ENCODE data around the gene ELOA2.

DNA sequence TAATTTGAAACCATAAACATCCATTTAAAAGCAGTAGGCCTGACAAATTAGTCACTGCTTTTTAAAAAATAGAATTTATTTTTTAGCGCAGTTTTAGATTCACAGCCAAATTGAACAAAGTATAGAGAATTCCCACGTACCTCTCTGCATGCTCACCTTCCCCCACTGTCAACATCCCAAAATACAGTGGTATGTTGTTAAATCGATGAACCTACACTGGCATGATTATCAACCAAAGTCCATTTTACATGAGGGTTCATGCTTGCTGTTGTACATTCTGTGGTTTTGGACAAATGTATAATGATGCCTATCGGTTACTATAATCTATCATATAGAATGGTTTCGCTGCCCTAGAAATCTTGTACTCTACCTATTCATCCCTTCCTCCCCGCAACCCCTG, 5.6 kb upstream of the ELOA2 start:
- TF ChIP-seq CTCF (IDR thresholded peaks at IDR 0.05) (no peak), POLR2AphosphoS5 (IDR thresholded peaks at IDR 0.05) (no peak), POLR2A (IDR thresholded peaks at IDR 0.05) (no peak)
